Myometrial cell (primary cell): Measurements from ENCODE around the gene NOL3. TPM values are rescaled to one million over a fixed set of nuclear protein-coding genes. Genes with fewer than 3 reads are reported as not detected.

Source experiments
- total RNA-seq: library from RNA; depleted of rRNA; stranded (reverse); fragments of >200 nt; gene quantifications from 2 replicates; pipeline ENCODE4 v1.2.3, GENCODE V29; 2015

NOL3 gene
- total RNA-seq = 16.7 and 22.9 TPM in 2 replicates

GRCh38 chr16:67170168-67170948 is at the start of gene NOL3:
Gene NOL3, plus strand, starts transcription at chr16:67170538.

GRCh38 chr16:67150833-67151396 is 19.4 kb upstream of the NOL3 start, which contains the start of gene B3GNT9:
Gene B3GNT9, minus strand, starts transcription at chr16:67150998. Its CDS starts 513 bp downstream, at chr16:67150485.

DNA sequence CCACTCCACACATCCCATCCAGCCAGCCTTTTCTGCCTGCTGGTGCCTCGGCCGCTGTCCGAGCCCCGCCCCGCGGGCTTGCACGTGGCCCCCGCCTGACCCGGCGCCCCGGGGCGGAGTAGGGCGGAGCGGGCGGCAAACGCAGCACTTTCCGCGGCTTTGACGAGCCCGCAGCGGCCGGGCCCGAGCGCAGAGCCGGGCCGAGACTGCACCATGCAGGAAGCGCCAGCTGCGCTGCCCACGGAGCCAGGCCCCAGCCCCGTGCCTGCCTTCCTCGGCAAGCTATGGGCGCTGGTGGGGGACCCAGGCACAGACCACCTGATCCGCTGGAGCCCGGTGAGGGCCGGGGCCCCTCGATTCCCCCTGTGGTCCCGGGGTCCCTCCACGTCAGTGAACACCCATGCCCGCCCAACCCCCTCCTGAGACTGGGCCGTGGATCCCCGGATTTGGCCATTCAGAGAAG is 5.7 kb upstream of the NOL3 start, which contains the start of gene HSF4:
Gene HSF4 (plus strand): TSS at position 147 of the 463 bp plus-strand sequence. CDS start 67 bp downstream, at position 214.

GRCh38 chr16:67183627-67184452 is 13.5 kb downstream of the NOL3 start, which contains the start of gene MATCAP1:
Gene MATCAP1, minus strand, starts transcription at chr16:67183963. Its CDS starts 3,353 bp downstream, at chr16:67180610.

GRCh38 chr16:67190041-67190440 is 19.7 kb downstream of the NOL3 start, which contains the start of gene EXOC3L1:
Gene EXOC3L1, minus strand, starts transcription at chr16:67190136. Its CDS starts 460 bp downstream, at chr16:67189676.

DNA sequence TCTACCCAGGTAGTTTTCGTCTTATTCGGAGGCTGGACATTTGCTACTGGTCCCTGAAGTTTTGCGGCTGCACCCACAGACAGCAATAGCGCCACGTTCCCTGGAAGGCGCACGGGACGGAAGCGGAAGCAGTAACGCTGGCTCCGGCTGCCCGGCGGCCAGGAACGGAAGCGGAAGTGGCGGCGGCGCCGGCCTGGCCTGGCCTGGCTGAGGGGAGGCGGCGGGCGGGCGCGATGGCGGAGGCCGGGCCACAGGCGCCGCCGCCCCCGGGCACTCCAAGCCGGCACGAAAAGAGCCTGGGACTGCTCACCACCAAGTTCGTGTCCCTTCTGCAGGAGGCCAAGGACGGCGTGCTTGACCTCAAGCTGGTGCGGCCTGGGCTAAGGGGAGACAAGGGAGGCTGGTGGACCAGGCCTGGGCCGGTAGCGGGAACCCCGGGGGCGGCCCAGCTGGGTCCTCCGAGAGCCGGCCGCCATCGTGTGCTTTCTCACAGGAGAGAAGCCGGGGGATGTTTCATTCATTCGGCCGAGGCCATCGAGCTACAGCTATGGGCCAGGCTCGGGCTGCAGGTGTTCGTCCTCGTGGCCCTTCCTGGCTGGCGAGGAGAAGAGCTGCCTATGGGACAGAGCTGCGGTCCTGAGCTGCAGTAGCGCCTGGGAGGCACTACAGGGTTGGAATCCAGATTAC is 21.8 kb downstream of the NOL3 start, which contains the start of gene E2F4:
Gene E2F4 (plus strand): TSS at position 161 of the 687 bp plus-strand sequence. CDS start 73 bp downstream, at position 234.

GRCh38 chr16:67199011-67199807 is 28.9 kb downstream of the NOL3 start, which contains the start of gene ELMO3:
Gene ELMO3, plus strand, starts transcription at chr16:67199131. Its CDS starts 196 bp downstream, at chr16:67199327.

Other genes starting within 250 kb of the NOL3 start
- gene RRAD, start 245.0 kb upstream of the NOL3 start, total RNA-seq = 10.6 and 14.4 TPM in 2 replicates
- 143 and 174 TPM in 2 replicates for gene CIAO2B, start 236.1 kb upstream of the NOL3 start, total RNA-seq
- gene CES2, start 235.0 kb upstream of the NOL3 start, total RNA-seq = 17.9 and 22.5 TPM in 2 replicates
- not detected in 2 replicates for gene CES3, start 209.3 kb upstream of the NOL3 start, total RNA-seq
- gene CES4A, start 181.9 kb upstream of the NOL3 start, total RNA-seq = 2.5 and 3.2 TPM in 2 replicates
- 37.2 and 62.0 TPM in 2 replicates for gene CBFB, start 141.4 kb upstream of the NOL3 start, total RNA-seq
- gene PHAF1, start 60.6 kb upstream of the NOL3 start, total RNA-seq = 13.5 and 13.8 TPM in 2 replicates
- 37.2 and 42.5 TPM in 2 replicates for gene B3GNT9, start 19.5 kb upstream of the NOL3 start, total RNA-seq
- gene TRADD, start 10.6 kb upstream of the NOL3 start, total RNA-seq = 32.9 and 33.7 TPM in 2 replicates
- gene FBXL8, start 10.6 kb upstream of the NOL3 start, total RNA-seq = 17.0 and 17.4 TPM in 2 replicates
- 0.86 and 3.4 TPM in 2 replicates for gene HSF4, start 5.8 kb upstream of the NOL3 start, total RNA-seq
- gene MATCAP1, start 13.4 kb downstream of the NOL3 start, total RNA-seq = 4.3 and 15.6 TPM in 2 replicates
- gene EXOC3L1, start 19.6 kb downstream of the NOL3 start, total RNA-seq = not detected in 2 replicates
- gene E2F4, start 21.6 kb downstream of the NOL3 start, total RNA-seq = 89.7 and 95.9 TPM in 2 replicates
- gene ELMO3, start 28.6 kb downstream of the NOL3 start, total RNA-seq = 0.58 and 1.6 TPM in 2 replicates
- 51.3 and 82.9 TPM in 2 replicates for gene TMEM208, start 56.6 kb downstream of the NOL3 start, total RNA-seq
- gene FHOD1, start 76.9 kb downstream of the NOL3 start, total RNA-seq = 24.6 and 36.6 TPM in 2 replicates
- gene SLC9A5, start 78.4 kb downstream of the NOL3 start, total RNA-seq = 1.4 and 3.2 TPM in 2 replicates
- 17.3 and 27.3 TPM in 2 replicates for gene PLEKHG4, start 109.0 kb downstream of the NOL3 start, total RNA-seq
- under 0.01 TPM in 1 of 2 replicates, not detected in the other for gene KCTD19, start 156.2 kb downstream of the NOL3 start, total RNA-seq
- 0.71 TPM in 1 of 2 replicates, not detected in the other for gene LRRC36, start 156.3 kb downstream of the NOL3 start, total RNA-seq
- gene TPPP3, start 223.0 kb downstream of the NOL3 start, total RNA-seq = 0.29 and 3.2 TPM in 2 replicates
- 7.4 and 8.9 TPM in 2 replicates for gene ZDHHC1, start 245.9 kb downstream of the NOL3 start, total RNA-seq